Retinal pigment epithelial cell (primary cell): Measurements from ENCODE around the gene KLK7.

Experiments
- DNase-seq: peaks from one replicate; pipeline ENCODE4 v3.0.0-alpha.2; 2010; ENCODE audit warnings: low read depth
- H3K4me3 ChIP-seq: 2 replicates; pipeline ENCODE4 v1.5.1; 2011; ENCODE audit warnings: mild to moderate bottlenecking, low read length, control low read depth, moderate library complexity
- CTCF ChIP-seq: conservative IDR thresholded peaks from 2 replicates; pipeline ENCODE4 v1.5.1; 2011; ENCODE audit warnings: low read depth, low read length, control low read depth, inconsistent platforms

KLK7 gene

GRCh38 chr19:50983625-50984292 is at the start of gene KLK7:
KLK7 (minus strand) TSS chr19:50983917; CDS start chr19:50982399, 1,518 bp downstream.
- no peak for TF ChIP-seq CTCF
- no peak for DNase-seq
- H3K4me3 ChIP-seq = no peak within 1 kb of the TSS

DNA sequence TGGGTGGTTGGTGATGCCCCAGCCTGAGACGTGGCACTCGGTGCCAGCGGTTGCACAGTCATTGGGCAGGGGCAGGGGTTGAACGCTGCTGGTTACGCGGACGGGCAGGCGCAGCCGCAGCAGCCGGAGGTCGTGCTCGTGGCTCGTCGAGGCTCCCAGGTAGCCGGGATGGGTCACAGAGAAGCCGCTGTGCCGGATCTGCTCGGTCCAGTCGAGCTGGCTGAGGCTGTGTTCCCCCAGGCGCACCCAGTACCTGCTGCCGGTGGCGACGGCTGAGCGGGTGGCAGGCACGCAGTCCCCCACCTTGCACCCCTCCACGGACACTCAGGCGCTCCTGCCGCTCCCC is 48.1 kb upstream of the KLK7 start:
- no peak for DNase-seq
- TF ChIP-seq CTCF = no peak
- no peak overlapping the region for H3K4me3 ChIP-seq

- DNase-seq = no peak
- no peak overlapping the region for H3K4me3 ChIP-seq
- no peak for TF ChIP-seq CTCF
Measured at GRCh38 chr19:51031220-51031879, 47.6 kb upstream of the KLK7 start.

DNA sequence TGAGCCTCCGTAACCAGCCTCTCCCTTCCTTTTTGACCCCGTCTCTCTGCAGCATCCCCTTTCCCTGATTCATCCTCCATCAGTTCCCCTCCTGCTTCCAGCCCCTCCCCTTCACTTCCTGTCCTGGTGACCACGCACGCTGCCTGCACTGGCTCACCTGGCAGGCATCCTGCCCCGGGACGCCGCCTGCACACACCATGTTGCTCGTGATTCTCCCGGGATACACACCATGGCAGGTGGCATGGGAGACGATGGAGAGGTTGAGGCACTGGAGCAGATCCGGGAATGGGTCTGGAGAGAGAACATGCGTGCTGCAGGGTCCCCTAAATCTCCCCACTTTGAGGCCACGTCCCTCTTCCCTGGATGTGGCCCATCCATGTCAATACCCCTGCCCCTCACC is 46.9 kb upstream of the KLK7 start:
- no peak for DNase-seq
- no peak for TF ChIP-seq CTCF
- no peak overlapping the region for H3K4me3 ChIP-seq

DNA sequence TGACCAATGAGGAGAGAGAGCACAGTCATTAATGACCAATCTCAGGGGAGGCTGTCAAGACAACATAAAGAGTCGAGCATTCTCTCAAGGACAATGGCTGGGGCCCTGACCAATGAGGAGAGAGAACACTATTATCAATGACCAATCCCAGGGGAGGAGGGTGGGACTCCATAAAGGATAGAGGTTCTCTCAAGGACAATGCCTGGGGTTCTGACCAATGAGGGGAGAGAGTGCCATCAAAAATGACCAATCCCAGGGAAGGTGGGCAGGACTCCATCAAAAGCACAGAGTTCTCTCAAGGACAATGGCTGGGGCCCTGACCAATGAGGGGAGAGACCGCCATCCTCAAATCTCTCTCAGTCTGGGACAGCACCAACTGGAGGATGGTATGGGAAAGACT is 46.0 kb upstream of the KLK7 start:
- no peak for DNase-seq
- H3K4me3 ChIP-seq = no peak overlapping the region
- no peak for TF ChIP-seq CTCF

DNA sequence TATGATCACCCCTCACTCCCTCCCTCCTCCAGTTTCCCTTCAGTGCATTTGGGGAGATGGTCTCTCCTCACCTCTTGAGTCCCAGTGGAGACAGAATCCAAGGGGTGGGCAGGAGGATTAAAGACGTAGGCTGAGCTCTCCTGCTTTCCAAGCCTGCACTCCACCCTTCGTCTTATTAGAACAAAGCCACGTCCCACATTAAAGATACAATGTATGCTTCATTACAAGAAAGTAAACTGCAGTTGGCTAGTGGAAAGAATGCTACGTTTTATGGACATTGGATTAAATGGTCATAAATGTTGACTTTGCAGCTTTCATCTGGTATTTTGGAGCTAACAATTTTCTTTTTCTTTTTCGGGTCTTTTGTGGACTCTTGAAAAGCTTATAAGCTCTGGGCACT is 44.2 kb upstream of the KLK7 start:
- no peak for DNase-seq
- TF ChIP-seq CTCF = no peak
- no peak overlapping the region for H3K4me3 ChIP-seq
